ENCODE results near the gene CNPY1. TPM values are rescaled to one million over a fixed set of nuclear protein-coding genes. Genes with fewer than 3 reads are reported as not detected.

The CNPY1 gene
- total RNA-seq, 1 donor, result not detected

DNA sequence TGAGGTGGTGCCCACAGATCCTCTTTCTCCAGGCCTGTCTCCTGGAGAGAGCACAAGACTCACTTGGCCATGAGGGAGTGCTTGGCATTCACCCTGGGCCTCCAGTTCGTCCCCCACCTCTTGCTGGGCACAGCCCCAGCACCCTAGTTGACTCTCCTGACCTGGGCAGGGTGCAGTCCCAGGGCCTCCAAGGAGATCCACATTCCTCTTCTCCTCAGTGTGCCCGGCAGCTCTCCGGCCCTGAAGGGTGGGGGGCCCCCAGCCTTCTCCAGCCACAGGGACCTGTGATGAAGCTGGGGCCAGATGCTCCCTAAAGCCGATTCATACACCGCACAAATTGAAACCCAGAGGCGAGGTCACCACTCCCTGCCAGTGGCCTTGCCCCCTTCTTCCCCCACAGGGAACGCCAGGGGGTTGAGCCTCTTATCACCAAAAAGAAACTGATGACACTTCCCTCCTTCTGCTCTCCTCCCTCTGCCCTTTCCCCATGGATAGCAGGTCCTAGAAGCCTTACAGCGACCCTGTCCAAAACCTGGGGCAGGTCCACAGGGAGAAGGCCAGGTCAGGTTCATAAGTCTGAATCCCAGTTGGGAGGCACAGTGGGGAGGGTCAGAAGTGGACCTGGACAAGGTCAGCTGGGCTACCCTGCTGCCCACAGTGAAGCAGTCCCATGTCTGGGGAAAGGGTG lies 85.3 kb downstream of the CNPY1 start:
- no peak overlapping the region for H3K4me3 ChIP-seq (ENCODE audit: low read depth, low read length)
- TF ChIP-seq, protein P1, sequence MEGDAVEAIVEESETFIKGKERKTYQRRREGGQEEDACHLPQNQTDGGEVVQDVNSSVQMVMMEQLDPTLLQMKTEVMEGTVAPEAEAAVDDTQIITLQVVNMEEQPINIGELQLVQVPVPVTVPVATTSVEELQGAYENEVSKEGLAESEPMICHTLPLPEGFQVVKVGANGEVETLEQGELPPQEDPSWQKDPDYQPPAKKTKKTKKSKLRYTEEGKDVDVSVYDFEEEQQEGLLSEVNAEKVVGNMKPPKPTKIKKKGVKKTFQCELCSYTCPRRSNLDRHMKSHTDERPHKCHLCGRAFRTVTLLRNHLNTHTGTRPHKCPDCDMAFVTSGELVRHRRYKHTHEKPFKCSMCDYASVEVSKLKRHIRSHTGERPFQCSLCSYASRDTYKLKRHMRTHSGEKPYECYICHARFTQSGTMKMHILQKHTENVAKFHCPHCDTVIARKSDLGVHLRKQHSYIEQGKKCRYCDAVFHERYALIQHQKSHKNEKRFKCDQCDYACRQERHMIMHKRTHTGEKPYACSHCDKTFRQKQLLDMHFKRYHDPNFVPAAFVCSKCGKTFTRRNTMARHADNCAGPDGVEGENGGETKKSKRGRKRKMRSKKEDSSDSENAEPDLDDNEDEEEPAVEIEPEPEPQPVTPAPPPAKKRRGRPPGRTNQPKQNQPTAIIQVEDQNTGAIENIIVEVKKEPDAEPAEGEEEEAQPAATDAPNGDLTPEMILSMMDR (IDR thresholded peaks at IDR 0.05; ENCODE audit: insufficient read depth, low read length), result no peak
- DNase-seq (ENCODE audit: low read depth), result no peak

DNA sequence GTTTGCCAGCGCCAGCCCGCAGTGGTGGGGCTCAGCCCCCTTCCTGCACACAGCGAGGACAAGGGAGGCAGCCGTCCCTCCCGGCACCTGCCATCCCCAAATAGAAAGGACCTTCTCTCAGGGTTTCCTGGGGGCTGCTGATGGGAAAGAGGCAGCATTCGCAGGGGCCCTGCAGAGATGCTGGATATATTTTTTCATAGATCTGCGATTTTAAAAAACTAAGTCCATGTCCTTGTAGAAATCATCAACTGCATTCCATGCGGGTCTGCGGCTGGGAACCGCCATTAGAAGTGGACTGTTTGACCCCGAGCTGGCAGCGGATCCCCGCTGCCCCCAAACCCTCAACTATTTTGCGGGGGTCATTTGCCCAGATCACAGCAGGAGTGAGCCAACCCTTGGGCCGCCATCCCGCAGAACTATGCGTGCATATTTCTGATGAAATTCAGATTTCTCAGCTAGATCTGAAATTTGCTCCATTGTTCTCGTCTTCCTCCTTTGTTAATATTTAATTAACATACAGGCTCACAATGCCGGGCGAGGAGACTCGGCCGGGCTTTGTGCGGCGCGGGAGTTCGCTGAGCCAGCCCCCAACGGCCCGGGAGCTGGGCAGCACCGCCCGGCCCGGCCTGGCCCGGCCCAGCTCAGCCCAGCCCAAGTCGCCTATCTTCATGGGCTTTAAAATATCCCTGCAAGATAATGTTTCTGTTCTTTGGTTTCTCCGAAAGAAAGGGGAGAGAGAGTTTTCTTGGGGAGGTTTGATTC lies 86.5 kb downstream of the CNPY1 start:
- no peak overlapping the region for H3K4me3 ChIP-seq (ENCODE audit: low read depth, low read length)
- TF ChIP-seq, protein P1 (IDR thresholded peaks at IDR 0.05; ENCODE audit: insufficient read depth, low read length), result no peak
- no peak for DNase-seq (ENCODE audit: low read depth)

DNA sequence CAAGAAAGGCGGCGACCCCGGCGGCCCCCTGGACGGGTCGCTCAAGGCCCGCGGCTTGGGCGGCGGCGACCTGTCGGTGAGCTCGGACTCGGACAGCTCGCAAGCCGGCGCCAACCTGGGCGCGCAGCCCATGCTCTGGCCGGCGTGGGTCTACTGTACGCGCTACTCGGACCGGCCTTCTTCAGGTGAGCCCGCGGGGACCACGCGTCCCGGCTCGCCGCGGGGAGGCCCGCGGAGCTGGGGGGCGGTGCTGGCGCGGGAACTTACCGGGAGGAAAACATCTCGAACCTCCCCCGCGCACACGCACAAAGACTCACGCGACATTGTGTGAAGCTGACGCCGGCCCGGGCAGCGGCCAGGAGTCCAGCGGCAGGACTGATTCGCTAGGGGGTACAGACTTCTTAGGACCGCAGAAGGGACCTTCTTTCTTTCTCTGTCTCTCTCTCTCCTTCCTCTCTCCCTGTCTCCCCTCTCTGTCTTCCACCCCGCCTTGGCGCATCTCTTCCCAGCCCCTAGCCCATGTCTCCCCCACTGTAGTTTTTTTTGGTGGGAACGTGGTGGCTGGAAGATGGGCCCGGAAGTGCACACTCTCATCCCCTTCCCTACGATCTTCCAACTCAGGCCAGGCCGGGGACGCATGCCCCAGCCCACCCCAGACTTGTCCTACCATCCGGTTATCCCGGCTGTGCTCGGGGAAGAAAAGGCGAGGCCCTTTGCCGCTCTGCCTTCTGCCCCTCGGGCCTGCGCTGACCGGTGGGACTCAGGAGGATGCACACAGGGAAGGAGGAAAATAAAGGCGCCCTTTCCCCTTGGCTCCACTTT lies 87.3 kb downstream of the CNPY1 start:
- TF ChIP-seq, protein P1 (IDR thresholded peaks at IDR 0.05; ENCODE audit: insufficient read depth, low read length), result no peak
- H3K4me3 ChIP-seq (ENCODE audit: low read depth, low read length), result no peak overlapping the region
- no peak for DNase-seq (ENCODE audit: low read depth)

DNA sequence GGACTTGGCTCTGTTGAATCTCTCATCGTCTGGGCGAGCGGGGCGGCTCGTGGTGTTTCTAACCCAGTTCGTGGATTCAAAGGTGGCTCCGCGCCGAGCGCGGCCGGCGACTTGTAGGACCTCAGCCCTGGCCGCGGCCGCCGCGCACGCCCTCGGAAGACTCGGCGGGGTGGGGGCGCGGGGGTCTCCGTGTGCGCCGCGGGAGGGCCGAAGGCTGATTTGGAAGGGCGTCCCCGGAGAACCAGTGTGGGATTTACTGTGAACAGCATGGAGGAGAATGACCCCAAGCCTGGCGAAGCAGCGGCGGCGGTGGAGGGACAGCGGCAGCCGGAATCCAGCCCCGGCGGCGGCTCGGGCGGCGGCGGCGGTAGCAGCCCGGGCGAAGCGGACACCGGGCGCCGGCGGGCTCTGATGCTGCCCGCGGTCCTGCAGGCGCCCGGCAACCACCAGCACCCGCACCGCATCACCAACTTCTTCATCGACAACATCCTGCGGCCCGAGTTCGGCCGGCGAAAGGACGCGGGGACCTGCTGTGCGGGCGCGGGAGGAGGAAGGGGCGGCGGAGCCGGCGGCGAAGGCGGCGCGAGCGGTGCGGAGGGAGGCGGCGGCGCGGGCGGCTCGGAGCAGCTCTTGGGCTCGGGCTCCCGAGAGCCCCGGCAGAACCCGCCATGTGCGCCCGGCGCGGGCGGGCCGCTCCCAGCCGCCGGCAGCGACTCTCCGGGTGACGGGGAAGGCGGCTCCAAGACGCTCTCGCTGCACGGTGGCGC lies 88.1 kb downstream of the CNPY1 start, which contains the start of gene EN2:
TSS of gene EN2 (plus strand) at position 19 of the 767 bp plus-strand sequence. CDS start at position 268, 249 bp downstream.
- peak within 1 kb of the TSS; percentile 57 for H3K4me3 ChIP-seq (ENCODE audit: low read depth, low read length)
- TF ChIP-seq, protein P1 (IDR thresholded peaks at IDR 0.05; ENCODE audit: insufficient read depth, low read length), result no peak
- no peak for DNase-seq (ENCODE audit: low read depth)

DNA sequence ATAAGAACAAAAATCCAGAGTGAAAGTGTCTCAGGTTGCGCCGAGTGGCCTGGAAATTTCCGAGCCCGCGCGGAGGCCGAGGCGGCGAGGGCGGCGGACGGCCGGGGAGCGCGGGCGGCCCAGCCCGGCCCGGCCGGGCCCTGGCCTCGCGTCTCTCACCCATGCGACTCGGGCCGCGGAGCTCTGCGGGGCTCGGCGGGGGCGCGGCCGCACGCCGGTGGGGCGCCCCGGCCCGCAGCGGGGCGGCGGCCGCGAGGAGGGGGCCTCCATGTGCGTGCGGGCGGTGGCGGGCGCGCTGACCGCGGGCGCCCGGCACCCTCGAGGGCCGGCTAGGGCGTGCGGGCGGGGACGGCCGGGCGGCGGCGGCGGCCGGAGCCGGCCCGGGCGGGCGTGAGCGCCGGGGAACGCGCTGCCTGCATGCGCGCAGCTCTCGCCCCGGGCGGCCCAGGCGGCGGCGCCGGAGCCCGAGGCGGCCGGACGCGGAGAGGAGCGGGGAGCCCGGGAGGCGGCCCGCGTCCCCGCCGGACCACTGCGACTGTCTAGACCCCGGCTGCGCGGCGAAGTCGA lies 88.7 kb downstream of the CNPY1 start:
- TF ChIP-seq, protein P1 (IDR thresholded peaks at IDR 0.05; ENCODE audit: insufficient read depth, low read length), result no peak
- no peak for DNase-seq (ENCODE audit: low read depth)
- H3K4me3 ChIP-seq (ENCODE audit: low read depth, low read length), result peak overlapping the region; percentile 57

Data from fibroblast of the aortic adventitia (primary cell).